ENCODE results near the gene TECPR1. TPM values are rescaled to one million over a fixed set of nuclear protein-coding genes. Genes with fewer than 3 reads are reported as not detected.
A peak's percentile ranks its signal among the peaks of the same experiment; 100 is the strongest.

TECPR1 gene
- total and polyA plus RNA-seq, 2 of the 4 experiments (the other 2 are of a cell fraction) = 11.5 to 14.7 TPM

DNA sequence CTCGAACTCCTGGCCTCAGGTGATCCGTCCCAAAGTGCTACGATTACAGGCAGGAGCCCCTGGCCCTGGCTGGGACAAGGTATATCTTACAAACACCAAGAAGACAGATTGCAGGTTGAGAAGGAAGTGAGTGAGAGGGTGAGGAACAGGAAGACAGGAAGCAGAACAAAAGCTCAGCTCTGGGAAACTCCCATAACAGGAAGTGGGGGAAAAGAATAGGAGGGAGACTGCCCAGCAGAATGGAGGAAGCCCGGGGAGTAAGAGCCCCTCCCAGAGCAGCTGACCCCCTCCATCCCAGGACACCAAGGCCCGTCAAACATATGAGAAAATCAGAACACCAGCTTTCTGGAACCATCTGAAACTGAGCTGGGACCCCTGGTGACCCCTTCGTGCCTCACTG lies 2.9 kb downstream of the TECPR1 start:
- H4K91ac ChIP-seq (ENCODE audit: insufficient read depth, low read depth, low read length) = no peak overlapping the region
- no TSS peak for BruUV-seq (replicated peaks)
- H3K4me3 ChIP-seq (ENCODE audit: insufficient read depth, low read depth, low read length) = no peak overlapping the region
- H4K8ac ChIP-seq (ENCODE audit: low read depth in 2 of 2, low read length in 2 of 2) = no peak overlapping the region
- H3K27ac ChIP-seq (ENCODE audit: insufficient read depth, low read length) = no peak overlapping the region
- H4K5ac ChIP-seq (ENCODE audit: low read depth, low read length) = no peak overlapping the region
- no peak overlapping the region for H2BK20ac ChIP-seq (ENCODE audit: low read depth, low read length)
- H2AK5ac ChIP-seq (ENCODE audit: low read depth, low read length) = no peak overlapping the region
- no peak overlapping the region for H2BK5ac ChIP-seq (ENCODE audit: low read depth, low read length, poor library complexity, severe bottlenecking)
- peaks cover 2% of the 10 kb centered on the region; the same call in 1 of the 2 replicates for H3K9me1 ChIP-seq (ENCODE audit: insufficient read depth, low read length)
- no peak overlapping the region for H3K56ac ChIP-seq (ENCODE audit: extremely low read depth, insufficient read depth, low read length)
- ATAC-seq (ENCODE audit: low read depth) (no peak), DNase-seq (no peak)
- no peak overlapping the region for H3K14ac ChIP-seq (replicated peaks; ENCODE audit: low read depth, low read length)
- no peak overlapping the region for H3K4me2 ChIP-seq (ENCODE audit: low read depth, low read length)
- POLR2A ChIA-PET (ENCODE audit: unreplicated experiment) = no interaction called here
- peaks cover 8% of the 10 kb centered on the region for H3K4me1 ChIP-seq (ENCODE audit: control insufficient read depth, insufficient read depth, low read length)
- no peak overlapping the region for H3K9ac ChIP-seq (ENCODE audit: low read depth, low read length)
- dilution Hi-C loops (cut with HindIII; ENCODE audit: low sequenced_read_pairs, unreplicated experiment) (no loop called here), in situ Hi-C loops (cut with MboI; ENCODE audit: low sequenced_read_pairs) (no loop called here), intact Hi-C loops (cut with micrococcal nuclease) (no loop called here)
- no peak overlapping the region for H3K18ac ChIP-seq (ENCODE audit: low read depth, low read length)
- peaks cover 26 to 39% of the 10 kb centered on the region in 2 experiments for H3K79me1 ChIP-seq (ENCODE audit: low read depth in 1 of 2, low read length in 2 of 2)
- H3K36me3 ChIP-seq (ENCODE audit: control insufficient read depth, insufficient read depth, low read length) = peaks cover 8% of the 10 kb centered on the region; the same call in 1 of the 2 replicates
- peak overlapping the region; percentile 37 for H2AK9ac ChIP-seq (replicated peaks; ENCODE audit: low read depth, low read length, poor library complexity)
- H4K20me1 ChIP-seq (ENCODE audit: insufficient read depth, low read length) = no peaks in the 10 kb centered on the region
- no peak overlapping the region for H3K23ac ChIP-seq (ENCODE audit: low read depth, low read length)
- no peak overlapping the region for H2BK15ac ChIP-seq (ENCODE audit: low read depth, low read length)
- TF ChIP-seq MAZ (IDR thresholded peaks at IDR 0.05; ENCODE audit: borderline replicate concordance, low read depth, low read length) (no peak), CHD1 (IDR thresholded peaks at IDR 0.05; ENCODE audit: low read depth, low read length) (no peak), RAD21 (IDR thresholded peaks at IDR 0.05; ENCODE audit: low read length) (no peak), MXI1 (IDR thresholded peaks at IDR 0.05; ENCODE audit: borderline replicate concordance, low read depth, low read length) (no peak), RFX5 (IDR thresholded peaks at IDR 0.05; ENCODE audit: low read depth, low read length) (no peak), BHLHE40 (IDR thresholded peaks at IDR 0.05; ENCODE audit: low read depth, low read length) (no peak), FOS (IDR thresholded peaks at IDR 0.05; ENCODE audit: low read depth, low read length) (no peak), RCOR1 (IDR thresholded peaks at IDR 0.05; ENCODE audit: insufficient replicate concordance, low read length) (no peak), MAFK (IDR thresholded peaks at IDR 0.05; ENCODE audit: low read depth, low read length) (no peak), POLR2A (IDR thresholded peaks at IDR 0.05; ENCODE audit: low read depth, low read length) (no peak), NFE2L2 (IDR thresholded peaks at IDR 0.05; ENCODE audit: low read depth, low read length) (no peak), CEBPB (IDR thresholded peaks at IDR 0.05; ENCODE audit: low read depth, low read length) (no peak)
- TF ChIP-seq, protein P1, sequence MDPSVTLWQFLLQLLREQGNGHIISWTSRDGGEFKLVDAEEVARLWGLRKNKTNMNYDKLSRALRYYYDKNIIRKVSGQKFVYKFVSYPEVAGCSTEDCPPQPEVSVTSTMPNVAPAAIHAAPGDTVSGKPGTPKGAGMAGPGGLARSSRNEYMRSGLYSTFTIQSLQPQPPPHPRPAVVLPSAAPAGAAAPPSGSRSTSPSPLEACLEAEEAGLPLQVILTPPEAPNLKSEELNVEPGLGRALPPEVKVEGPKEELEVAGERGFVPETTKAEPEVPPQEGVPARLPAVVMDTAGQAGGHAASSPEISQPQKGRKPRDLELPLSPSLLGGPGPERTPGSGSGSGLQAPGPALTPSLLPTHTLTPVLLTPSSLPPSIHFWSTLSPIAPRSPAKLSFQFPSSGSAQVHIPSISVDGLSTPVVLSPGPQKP (IDR thresholded peaks at IDR 0.05; ENCODE audit: borderline replicate concordance, low read depth, low read length) = no peak
- TF ChIP-seq, protein P2, sequence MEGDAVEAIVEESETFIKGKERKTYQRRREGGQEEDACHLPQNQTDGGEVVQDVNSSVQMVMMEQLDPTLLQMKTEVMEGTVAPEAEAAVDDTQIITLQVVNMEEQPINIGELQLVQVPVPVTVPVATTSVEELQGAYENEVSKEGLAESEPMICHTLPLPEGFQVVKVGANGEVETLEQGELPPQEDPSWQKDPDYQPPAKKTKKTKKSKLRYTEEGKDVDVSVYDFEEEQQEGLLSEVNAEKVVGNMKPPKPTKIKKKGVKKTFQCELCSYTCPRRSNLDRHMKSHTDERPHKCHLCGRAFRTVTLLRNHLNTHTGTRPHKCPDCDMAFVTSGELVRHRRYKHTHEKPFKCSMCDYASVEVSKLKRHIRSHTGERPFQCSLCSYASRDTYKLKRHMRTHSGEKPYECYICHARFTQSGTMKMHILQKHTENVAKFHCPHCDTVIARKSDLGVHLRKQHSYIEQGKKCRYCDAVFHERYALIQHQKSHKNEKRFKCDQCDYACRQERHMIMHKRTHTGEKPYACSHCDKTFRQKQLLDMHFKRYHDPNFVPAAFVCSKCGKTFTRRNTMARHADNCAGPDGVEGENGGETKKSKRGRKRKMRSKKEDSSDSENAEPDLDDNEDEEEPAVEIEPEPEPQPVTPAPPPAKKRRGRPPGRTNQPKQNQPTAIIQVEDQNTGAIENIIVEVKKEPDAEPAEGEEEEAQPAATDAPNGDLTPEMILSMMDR (conservative IDR thresholded peaks at IDR 0.05; ENCODE audit: low read depth, low read length) = no peak
- TF ChIP-seq, protein P3, sequence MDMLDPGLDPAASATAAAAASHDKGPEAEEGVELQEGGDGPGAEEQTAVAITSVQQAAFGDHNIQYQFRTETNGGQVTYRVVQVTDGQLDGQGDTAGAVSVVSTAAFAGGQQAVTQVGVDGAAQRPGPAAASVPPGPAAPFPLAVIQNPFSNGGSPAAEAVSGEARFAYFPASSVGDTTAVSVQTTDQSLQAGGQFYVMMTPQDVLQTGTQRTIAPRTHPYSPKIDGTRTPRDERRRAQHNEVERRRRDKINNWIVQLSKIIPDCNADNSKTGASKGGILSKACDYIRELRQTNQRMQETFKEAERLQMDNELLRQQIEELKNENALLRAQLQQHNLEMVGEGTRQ (IDR thresholded peaks at IDR 0.05; ENCODE audit: low read depth, low read length) = no peak
- no peak overlapping the region for H2AFZ ChIP-seq (replicated peaks; ENCODE audit: low read length, poor library complexity)
- no peaks in the 10 kb centered on the region for H3K9me3 ChIP-seq (ENCODE audit: control insufficient read depth, insufficient read depth, low read length)
- H3K27me3 ChIP-seq (ENCODE audit: control insufficient read depth, insufficient read depth, low read length) = no peaks in the 10 kb centered on the region
- H2BK120ac ChIP-seq (ENCODE audit: low read depth, low read length) = no peak overlapping the region
- H3K4ac ChIP-seq (ENCODE audit: low read depth, low read length) = no peak overlapping the region
- 80% methylated on average over 2 of the region's 6 CpGs; no CpG with 5 or more reads in 1 of the 2 experiments for WGBS, 2 experiments (ENCODE audit: extremely low coverage in 2 of 2, insufficient read length in 1 of 2)
- CTCF ChIA-PET = no interaction called here

Measured in IMR-90 (cell line).